ENCODE results near the gene CADPS.

Gene CADPS

DNA sequence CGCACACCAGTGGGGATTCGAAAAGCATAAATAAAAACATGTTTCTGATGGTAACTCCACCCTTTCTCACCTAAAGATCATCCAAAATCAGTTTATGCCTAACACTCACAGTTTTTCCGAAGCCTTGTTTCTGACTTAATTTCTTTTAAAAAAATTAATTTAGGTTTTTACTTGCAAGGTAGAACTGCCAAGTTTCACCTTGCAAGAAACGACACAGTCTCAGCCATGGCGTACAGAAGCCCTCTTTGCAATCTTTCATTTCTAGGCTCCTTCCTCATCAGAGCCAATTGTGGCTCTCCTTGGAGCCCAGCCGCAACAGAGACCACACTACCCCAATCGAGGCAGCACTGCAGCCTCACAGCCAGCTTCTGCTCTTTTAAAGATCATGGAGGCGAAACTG lies 470.9 kb downstream of the CADPS start:
- no peaks in the 10 kb centered on the region for H3K4me1 ChIP-seq (ENCODE audit: control insufficient read depth, insufficient read depth, low read length)
- no peaks in the 10 kb centered on the region for H3K36me3 ChIP-seq (ENCODE audit: control insufficient read depth, insufficient read depth, low read length)
- no peak overlapping the region for H3K4me3 ChIP-seq (ENCODE audit: low read length)
- no peaks in the 10 kb centered on the region for H3K9me3 ChIP-seq (ENCODE audit: control insufficient read depth, low read length)
- H3K27me3 ChIP-seq (ENCODE audit: control insufficient read depth, insufficient read depth, low read length): no peaks in the 10 kb centered on the region
- no peak overlapping the region for H3K9ac ChIP-seq (ENCODE audit: low read length)

GRCh38 chr3:62403765-62404164 lies 471.5 kb downstream of the CADPS start:
- no peaks in the 10 kb centered on the region for H3K4me1 ChIP-seq (ENCODE audit: control insufficient read depth, insufficient read depth, low read length)
- no peaks in the 10 kb centered on the region for H3K27me3 ChIP-seq (ENCODE audit: control insufficient read depth, insufficient read depth, low read length)
- no peak overlapping the region for H3K4me3 ChIP-seq (ENCODE audit: low read length)

GRCh38 chr3:62392626-62393292 lies 482.5 kb downstream of the CADPS start:
- no peak overlapping the region for H3K9ac ChIP-seq (ENCODE audit: low read length)
- no peak overlapping the region for H3K4me3 ChIP-seq (ENCODE audit: low read length)
- H3K36me3 ChIP-seq (ENCODE audit: control insufficient read depth, insufficient read depth, low read length): no peaks in the 10 kb centered on the region
- H3K27me3 ChIP-seq (ENCODE audit: control insufficient read depth, insufficient read depth, low read length): no peaks in the 10 kb centered on the region
- no peaks in the 10 kb centered on the region for H3K4me1 ChIP-seq (ENCODE audit: control insufficient read depth, insufficient read depth, low read length)
- no peaks in the 10 kb centered on the region for H3K9me3 ChIP-seq (ENCODE audit: control insufficient read depth, low read length)

More at GRCh38 chr3:62403765-62404164, 471.5 kb downstream of the CADPS start:
- no peaks in the 10 kb centered on the region for H3K36me3 ChIP-seq (ENCODE audit: control insufficient read depth, insufficient read depth, low read length)
- H3K9ac ChIP-seq (ENCODE audit: low read length): no peak overlapping the region
- H3K9me3 ChIP-seq (ENCODE audit: control insufficient read depth, low read length): no peaks in the 10 kb centered on the region

DNA sequence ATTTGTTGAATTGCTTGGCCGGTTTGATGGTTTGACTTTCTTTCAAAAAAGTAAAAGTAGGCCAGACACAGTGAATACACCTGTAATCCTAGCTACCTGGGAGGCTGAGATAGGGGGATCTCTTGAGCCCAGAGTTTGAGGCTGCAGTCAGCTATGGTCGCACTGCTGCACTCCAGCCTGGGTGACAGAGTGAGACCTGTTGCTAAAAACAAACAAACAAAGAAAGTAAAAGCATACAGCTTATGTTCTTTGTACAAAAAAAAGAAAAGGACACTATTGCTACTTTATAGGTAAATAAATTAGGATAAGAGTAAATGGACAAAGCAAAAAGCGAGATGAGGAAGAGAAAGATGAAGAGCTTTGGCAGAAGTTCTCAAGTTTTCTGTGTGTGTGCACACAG lies 488.0 kb downstream of the CADPS start:
- no peaks in the 10 kb centered on the region for H3K36me3 ChIP-seq (ENCODE audit: control insufficient read depth, insufficient read depth, low read length)
- H3K27me3 ChIP-seq (ENCODE audit: control insufficient read depth, insufficient read depth, low read length): peaks cover under 1% of the 10 kb centered on the region
- H3K9ac ChIP-seq (ENCODE audit: low read length): no peak overlapping the region
- no peaks in the 10 kb centered on the region for H3K9me3 ChIP-seq (ENCODE audit: control insufficient read depth, low read length)
- no peaks in the 10 kb centered on the region for H3K4me1 ChIP-seq (ENCODE audit: control insufficient read depth, insufficient read depth, low read length)
- no peak overlapping the region for H3K4me3 ChIP-seq (ENCODE audit: low read length)

DNA sequence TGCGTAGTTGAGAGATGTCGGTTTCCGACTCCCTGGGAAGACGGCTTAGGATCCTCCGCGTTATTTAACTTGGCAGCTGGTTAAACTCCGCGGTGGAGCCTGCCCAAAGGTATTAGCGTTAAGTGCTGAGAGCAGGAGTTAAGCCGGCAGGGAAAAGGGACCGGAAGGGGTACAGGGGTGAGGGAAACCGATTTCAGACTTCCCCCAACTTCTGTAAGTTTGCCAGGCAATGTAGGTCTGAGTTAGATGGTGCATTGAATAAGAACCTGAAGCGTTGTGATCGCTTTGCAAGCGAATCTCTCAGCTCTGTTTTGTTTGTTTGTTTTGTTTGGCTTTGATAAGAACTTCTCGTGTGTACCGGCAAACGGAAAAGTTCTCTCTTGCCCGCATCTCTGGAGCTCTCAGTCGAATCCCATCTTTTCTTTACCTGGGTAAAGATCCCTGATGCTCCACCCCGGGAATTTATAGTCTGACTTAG lies 495.9 kb downstream of the CADPS start:
- Histone ChIP-seq H3K9me3 (ENCODE audit: control insufficient read depth, low read length) (no peaks in the 10 kb centered on the region), H3K4me1 (ENCODE audit: control insufficient read depth, insufficient read depth, low read length) (no peaks in the 10 kb centered on the region), H3K27me3 (ENCODE audit: control insufficient read depth, insufficient read depth, low read length) (peaks cover 69% of the 10 kb centered on the region), H3K4me3 (ENCODE audit: low read length) (no peak overlapping the region), H3K9ac (ENCODE audit: low read length) (no peak overlapping the region), H3K36me3 (ENCODE audit: control insufficient read depth, insufficient read depth, low read length) (no peaks in the 10 kb centered on the region)

GRCh38 chr3:62378921-62379320 lies 496.3 kb downstream of the CADPS start:
- Histone ChIP-seq H3K9me3 (ENCODE audit: control insufficient read depth, low read length) (no peaks in the 10 kb centered on the region), H3K4me3 (ENCODE audit: low read length) (no peak overlapping the region), H3K27me3 (ENCODE audit: control insufficient read depth, insufficient read depth, low read length) (peaks cover 73% of the 10 kb centered on the region), H3K36me3 (ENCODE audit: control insufficient read depth, insufficient read depth, low read length) (no peaks in the 10 kb centered on the region), H3K4me1 (ENCODE audit: control insufficient read depth, insufficient read depth, low read length) (no peaks in the 10 kb centered on the region), H3K9ac (ENCODE audit: low read length) (no peak overlapping the region)

DNA sequence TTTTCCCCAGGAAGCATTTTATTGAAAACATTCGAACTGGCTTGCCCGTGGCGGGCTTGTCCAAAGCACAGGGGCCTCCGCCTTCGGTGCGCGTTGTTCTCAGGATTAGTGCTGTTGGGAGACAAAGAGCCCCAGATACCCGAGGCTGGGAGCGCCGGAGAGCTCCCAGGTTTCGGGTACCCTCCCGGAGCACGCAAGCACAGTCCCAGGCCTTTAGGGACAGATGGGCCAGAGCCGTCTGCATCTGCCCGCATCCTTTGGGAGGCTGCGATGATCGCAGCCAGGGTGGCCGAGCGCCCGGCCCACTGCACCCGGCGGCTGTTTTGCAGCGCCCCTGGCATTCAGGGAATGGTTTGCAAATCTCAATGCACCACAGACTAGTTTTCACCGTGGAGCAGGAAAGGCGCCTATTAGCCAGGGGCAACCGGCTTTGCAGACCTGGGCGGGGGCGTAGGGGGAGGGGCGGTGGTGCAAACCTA lies 496.9 kb downstream of the CADPS start:
- Histone ChIP-seq H3K9me3 (ENCODE audit: control insufficient read depth, low read length) (no peaks in the 10 kb centered on the region), H3K27me3 (ENCODE audit: control insufficient read depth, insufficient read depth, low read length) (peaks cover 79% of the 10 kb centered on the region), H3K36me3 (ENCODE audit: control insufficient read depth, insufficient read depth, low read length) (no peaks in the 10 kb centered on the region), H3K4me3 (ENCODE audit: low read length) (no peak overlapping the region), H3K9ac (ENCODE audit: low read length) (no peak overlapping the region), H3K4me1 (ENCODE audit: control insufficient read depth, insufficient read depth, low read length) (no peaks in the 10 kb centered on the region)

DNA sequence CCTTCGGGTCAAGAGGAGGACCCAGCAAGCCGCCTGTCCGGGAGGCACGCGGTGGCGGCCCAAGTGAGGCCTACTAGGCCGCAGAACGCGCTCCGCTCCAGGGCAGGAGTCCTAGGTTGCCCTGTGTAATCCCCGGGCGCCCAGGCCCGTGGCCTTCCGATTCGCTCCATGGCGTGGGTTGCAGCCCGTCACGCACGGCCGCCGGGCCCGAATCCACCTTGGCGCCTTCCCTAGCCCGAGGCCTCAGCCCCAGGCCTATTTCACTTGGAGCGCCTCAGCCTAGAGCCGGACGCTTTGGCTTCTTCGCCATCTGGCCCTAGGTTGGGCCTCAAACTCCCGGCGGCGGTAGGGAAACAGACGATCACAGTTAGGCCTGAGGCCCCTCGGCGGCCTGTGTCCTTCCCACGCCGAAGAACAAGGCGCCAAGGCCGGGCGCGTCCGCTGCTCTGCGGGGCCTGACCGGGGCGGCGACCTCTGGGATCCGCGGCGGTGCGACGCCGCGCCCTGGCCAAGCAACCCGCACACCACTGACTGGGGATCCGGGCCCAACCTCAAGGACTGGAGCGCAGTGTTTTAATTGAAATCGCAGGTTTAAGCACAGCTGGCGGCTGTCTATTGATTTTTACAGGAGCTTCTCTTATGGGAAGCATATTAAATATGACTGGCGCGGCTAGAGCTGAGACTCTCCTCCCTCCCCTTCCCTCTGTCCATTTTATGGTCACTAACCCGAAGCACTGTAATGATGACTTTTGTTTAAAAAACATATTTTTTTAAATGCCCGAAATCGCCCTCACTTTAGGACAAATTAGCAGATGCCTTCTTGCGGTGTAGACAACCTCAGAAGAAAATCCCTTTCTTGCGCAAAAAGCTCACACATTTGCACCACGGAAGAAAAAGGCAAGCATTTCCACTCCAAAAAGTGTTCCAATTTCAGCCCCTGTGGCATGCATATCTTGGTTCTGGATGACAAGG lies 498.0 kb downstream of the CADPS start:
- Histone ChIP-seq H3K4me3 (ENCODE audit: low read length) (no peak overlapping the region), H3K9me3 (ENCODE audit: control insufficient read depth, low read length) (no peaks in the 10 kb centered on the region), H3K36me3 (ENCODE audit: control insufficient read depth, insufficient read depth, low read length) (no peaks in the 10 kb centered on the region), H3K27me3 (ENCODE audit: control insufficient read depth, insufficient read depth, low read length) (peaks cover 88% of the 10 kb centered on the region), H3K9ac (ENCODE audit: low read length) (no peak overlapping the region), H3K4me1 (ENCODE audit: control insufficient read depth, insufficient read depth, low read length) (no peaks in the 10 kb centered on the region)

- Histone ChIP-seq H3K4me1 (ENCODE audit: control insufficient read depth, insufficient read depth, low read length) (no peaks in the 10 kb centered on the region), H3K9ac (ENCODE audit: low read length) (no peak overlapping the region), H3K9me3 (ENCODE audit: control insufficient read depth, low read length) (no peaks in the 10 kb centered on the region), H3K27me3 (ENCODE audit: control insufficient read depth, insufficient read depth, low read length) (peaks cover 92% of the 10 kb centered on the region), H3K36me3 (ENCODE audit: control insufficient read depth, insufficient read depth, low read length) (no peaks in the 10 kb centered on the region), H3K4me3 (ENCODE audit: low read length) (no peak overlapping the region)
These were observed 498.8 kb downstream of the CADPS start for GRCh38 chr3:62376454-62376720.

- Histone ChIP-seq H3K9ac (ENCODE audit: low read length) (no peak overlapping the region), H3K27me3 (ENCODE audit: control insufficient read depth, insufficient read depth, low read length) (peaks cover 93% of the 10 kb centered on the region), H3K4me1 (ENCODE audit: control insufficient read depth, insufficient read depth, low read length) (no peaks in the 10 kb centered on the region), H3K36me3 (ENCODE audit: control insufficient read depth, insufficient read depth, low read length) (no peaks in the 10 kb centered on the region), H3K4me3 (ENCODE audit: low read length) (no peak overlapping the region), H3K9me3 (ENCODE audit: control insufficient read depth, low read length) (no peaks in the 10 kb centered on the region)
These were observed 499.4 kb downstream of the CADPS start for GRCh38 chr3:62375655-62376453.

- no peaks in the 10 kb centered on the region for H3K36me3 ChIP-seq (ENCODE audit: control insufficient read depth, insufficient read depth, low read length)
- H3K9ac ChIP-seq (ENCODE audit: low read length): no peak overlapping the region
- H3K4me3 ChIP-seq (ENCODE audit: low read length): no peak overlapping the region
- peaks cover under 1% of the 10 kb centered on the region for H3K4me1 ChIP-seq (ENCODE audit: control insufficient read depth, insufficient read depth, low read length)
- peaks cover 96% of the 10 kb centered on the region for H3K27me3 ChIP-seq (ENCODE audit: control insufficient read depth, insufficient read depth, low read length)
- no peaks in the 10 kb centered on the region for H3K9me3 ChIP-seq (ENCODE audit: control insufficient read depth, low read length)
These were observed 500.6 kb downstream of the CADPS start for GRCh38 chr3:62374341-62375218.

Measured in mucosa of stomach (tissue), 1 donor.